GM12891 (cell line): ENCODE measurements around the gene SNX1.

Source experiments
- POLR2A ChIP-seq: IDR thresholded peaks from 2 replicates; pipeline ENCODE4 v1.6.1; 2011; ENCODE audit warnings: low read depth, low read length, control low read depth
- POLR2AphosphoS5 ChIP-seq: IDR thresholded peaks from 2 replicates; pipeline ENCODE4 v1.6.1; 2011; ENCODE audit warnings: low read depth, low read length, control low read depth

DNA sequence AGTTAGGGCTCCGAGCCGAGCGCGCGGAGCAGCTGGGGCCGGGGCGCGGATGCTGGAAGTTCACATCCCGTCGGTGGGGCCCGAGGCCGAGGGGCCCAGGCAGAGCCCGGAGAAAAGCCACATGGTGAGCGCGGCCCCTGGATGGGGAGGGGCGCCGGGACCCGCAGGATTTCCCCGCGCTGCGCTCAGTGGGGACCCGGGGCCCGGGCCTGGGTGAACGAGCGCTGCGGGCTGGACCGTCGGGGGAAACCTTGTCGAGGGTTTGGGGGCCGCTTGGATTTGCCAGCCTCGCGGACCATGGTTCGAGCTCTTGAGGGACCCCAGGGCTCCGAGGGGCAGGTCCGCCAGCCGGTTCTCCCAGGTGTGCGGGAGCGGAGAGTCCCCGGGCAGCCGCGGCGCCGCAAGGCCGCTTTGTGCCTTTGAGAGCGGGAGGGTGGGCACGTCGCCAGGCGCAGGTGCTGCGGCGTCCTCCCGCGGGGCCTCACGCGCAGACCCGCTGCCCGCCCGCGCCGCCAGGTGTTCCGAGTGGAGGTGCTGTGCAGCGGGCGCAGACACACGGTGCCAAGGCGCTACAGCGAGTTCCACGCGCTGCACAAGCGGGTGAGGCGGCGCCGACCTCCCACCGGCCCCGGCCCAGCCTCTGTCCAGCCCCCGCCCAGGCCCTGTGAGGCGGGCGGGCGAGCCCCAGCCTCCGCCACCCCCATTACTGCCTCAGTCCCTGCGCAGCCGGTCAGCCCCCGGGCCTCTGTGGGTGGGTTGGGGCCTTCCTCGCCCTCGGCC lies 56.1 kb downstream of the SNX1 start, which contains the start of gene SNX22:
- no peak for TF ChIP-seq POLR2A
- no peak for TF ChIP-seq POLR2AphosphoS5
